ENCODE measurements around the gene ZNF862. TPM values are rescaled to one million over a fixed set of nuclear protein-coding genes. Genes with fewer than 3 reads are reported as not detected.

The ZNF862 gene
- 10 to 100 TPM; 12.9 to 18.1 (median 14.7) TPM for total RNA-seq

GRCh38 chr7:149838224-149838991 is at the start of gene ZNF862:
Gene ZNF862, plus strand, starts transcription at chr7:149838375. Its CDS starts 237 bp downstream, at chr7:149838612.
- TF ChIP-seq, protein P1, sequence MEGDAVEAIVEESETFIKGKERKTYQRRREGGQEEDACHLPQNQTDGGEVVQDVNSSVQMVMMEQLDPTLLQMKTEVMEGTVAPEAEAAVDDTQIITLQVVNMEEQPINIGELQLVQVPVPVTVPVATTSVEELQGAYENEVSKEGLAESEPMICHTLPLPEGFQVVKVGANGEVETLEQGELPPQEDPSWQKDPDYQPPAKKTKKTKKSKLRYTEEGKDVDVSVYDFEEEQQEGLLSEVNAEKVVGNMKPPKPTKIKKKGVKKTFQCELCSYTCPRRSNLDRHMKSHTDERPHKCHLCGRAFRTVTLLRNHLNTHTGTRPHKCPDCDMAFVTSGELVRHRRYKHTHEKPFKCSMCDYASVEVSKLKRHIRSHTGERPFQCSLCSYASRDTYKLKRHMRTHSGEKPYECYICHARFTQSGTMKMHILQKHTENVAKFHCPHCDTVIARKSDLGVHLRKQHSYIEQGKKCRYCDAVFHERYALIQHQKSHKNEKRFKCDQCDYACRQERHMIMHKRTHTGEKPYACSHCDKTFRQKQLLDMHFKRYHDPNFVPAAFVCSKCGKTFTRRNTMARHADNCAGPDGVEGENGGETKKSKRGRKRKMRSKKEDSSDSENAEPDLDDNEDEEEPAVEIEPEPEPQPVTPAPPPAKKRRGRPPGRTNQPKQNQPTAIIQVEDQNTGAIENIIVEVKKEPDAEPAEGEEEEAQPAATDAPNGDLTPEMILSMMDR (IDR thresholded peaks at IDR 0.05; ENCODE audit: low read depth), result no peak

- TF ChIP-seq, protein P1 (IDR thresholded peaks at IDR 0.05; ENCODE audit: low read depth), result no peak
Measured at GRCh38 chr7:149789101-149789500, 49.1 kb upstream of the ZNF862 start.

DNA sequence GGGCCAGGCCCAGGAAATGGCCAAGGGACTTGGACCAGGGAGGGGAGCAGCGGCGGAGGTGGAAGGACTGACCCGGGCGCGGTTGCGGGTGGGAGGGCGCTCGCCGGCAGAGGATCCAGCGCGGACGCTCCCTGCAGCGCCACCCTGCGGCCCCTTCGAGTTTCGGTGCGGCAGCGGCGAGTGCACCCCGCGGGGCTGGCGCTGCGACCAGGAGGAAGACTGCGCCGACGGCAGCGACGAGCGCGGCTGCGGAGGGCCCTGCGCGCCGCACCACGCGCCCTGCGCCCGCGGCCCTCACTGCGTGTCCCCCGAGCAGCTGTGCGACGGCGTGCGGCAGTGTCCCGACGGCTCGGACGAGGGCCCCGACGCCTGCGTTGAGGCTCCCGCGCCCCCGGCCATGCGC is 48.0 kb upstream of the ZNF862 start:
- TF ChIP-seq, protein P1 (IDR thresholded peaks at IDR 0.05; ENCODE audit: low read depth), result no peak

DNA sequence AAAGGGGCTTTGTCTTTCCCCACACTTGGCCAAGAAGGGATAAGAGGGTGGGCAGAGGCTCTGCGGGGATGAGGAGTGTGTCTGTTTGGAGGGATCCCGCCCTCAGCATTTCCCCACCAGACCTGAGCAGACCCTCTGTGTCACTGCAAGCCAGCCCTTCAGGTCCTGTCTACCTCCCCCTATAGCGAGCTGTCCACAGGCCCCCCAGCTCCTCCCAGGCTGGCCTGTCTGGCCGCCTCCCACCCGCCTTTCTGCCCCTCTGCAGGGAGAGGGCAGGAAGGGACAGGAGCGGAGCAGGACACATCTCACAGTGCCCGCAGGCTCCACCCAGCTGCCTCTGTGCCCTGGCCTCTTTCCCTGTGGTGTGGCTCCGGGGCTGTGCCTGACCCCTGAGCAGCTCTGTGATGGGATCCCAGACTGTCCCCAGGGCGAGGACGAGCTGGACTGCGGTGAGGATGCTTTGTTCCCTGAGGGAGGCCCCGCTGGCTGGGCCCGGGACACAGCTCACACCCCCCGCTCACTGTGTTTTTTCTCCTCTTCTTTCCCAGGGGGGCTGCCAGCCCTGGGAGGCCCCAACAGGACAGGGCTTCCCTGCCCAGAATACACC is 47.3 kb upstream of the ZNF862 start:
- TF ChIP-seq, protein P1 (IDR thresholded peaks at IDR 0.05; ENCODE audit: low read depth), result no peak

GRCh38 chr7:149791411-149792219 is 46.6 kb upstream of the ZNF862 start:
- TF ChIP-seq, protein P1 (IDR thresholded peaks at IDR 0.05; ENCODE audit: low read depth), result no peak

DNA sequence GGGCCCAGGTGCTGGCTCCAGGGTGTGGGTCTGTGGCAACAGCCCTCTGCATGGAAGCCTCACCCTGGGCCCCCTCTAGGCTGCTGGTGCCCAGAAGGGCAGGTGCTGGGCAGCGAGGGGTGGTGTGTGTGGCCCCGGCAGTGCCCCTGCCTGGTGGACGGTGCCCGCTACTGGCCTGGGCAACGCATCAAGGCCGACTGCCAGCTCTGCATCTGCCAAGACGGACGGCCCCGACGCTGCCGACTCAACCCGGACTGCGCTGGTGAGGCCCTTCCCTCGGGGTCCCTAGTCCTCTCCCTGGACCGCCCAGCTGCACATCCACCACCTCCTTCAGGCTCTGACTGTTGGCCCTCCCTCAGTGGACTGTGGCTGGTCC is 46.0 kb upstream of the ZNF862 start:
- TF ChIP-seq, protein P1 (IDR thresholded peaks at IDR 0.05; ENCODE audit: low read depth), result no peak

DNA sequence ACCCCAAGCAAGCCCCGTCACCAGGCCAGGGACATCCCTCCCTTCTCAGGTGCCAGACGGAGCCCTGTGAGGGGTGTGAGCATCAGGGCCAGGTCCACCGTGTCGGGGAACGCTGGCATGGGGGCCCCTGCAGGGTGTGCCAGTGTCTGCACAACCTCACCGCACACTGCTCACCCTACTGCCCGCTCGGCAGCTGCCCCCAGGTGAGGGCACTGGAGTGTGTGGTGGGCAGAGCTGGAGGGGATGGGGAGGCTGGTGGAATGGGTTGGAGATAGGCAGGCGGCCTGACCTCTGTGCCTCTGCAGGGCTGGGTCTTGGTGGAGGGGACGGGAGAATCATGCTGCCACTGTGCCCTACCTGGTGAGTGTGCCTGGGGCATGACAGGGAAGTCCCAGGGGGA is 44.9 kb upstream of the ZNF862 start:
- TF ChIP-seq, protein P1 (IDR thresholded peaks at IDR 0.05; ENCODE audit: low read depth), result no peak
